Tibial nerve (tissue), 3 donors: ENCODE measurements around the gene C19orf73.

Experiments
- CTCF ChIP-seq, 5 experiments: fragments of 200-600 bp in 3 of 5; fragments of 450-650 bp in 2 of 5; sonication (generic) in 3 of 5; IDR thresholded peaks; one replicate each; pipeline ENCODE4 v1.5.1; 2016 to 2019; ENCODE audit warnings: antibody characterized with exemption in 5 of 5, mild to moderate bottlenecking in 3 of 5, moderate library complexity in 2 of 5
- POLR2A ChIP-seq, 2 donors: fragments of 450-650 bp; IDR thresholded peaks; one replicate each; pipeline ENCODE4 v1.6.1; 2017; ENCODE audit warnings: antibody characterized with exemption in 2 of 2, mild to moderate bottlenecking in 2 of 2, moderate library complexity in 2 of 2

GRCh38 chr19:49104229-49104864, 14.6 kb downstream of the C19orf73 start:
- TF ChIP-seq POLR2A (IDR thresholded peaks at IDR 0.05) (no peak), CTCF (IDR thresholded peaks at IDR 0.05) (no peak)
